ENCODE results near the gene CYTH4. TPM values are rescaled to one million over a fixed set of nuclear protein-coding genes. Genes with fewer than 3 reads are reported as not detected.

Gene CYTH4
- total RNA-seq, 5 donors from 2014 or later (not counting 1 experiment from before 2014, with no cell fraction given): 146 to 181 (median 151) TPM

DNA sequence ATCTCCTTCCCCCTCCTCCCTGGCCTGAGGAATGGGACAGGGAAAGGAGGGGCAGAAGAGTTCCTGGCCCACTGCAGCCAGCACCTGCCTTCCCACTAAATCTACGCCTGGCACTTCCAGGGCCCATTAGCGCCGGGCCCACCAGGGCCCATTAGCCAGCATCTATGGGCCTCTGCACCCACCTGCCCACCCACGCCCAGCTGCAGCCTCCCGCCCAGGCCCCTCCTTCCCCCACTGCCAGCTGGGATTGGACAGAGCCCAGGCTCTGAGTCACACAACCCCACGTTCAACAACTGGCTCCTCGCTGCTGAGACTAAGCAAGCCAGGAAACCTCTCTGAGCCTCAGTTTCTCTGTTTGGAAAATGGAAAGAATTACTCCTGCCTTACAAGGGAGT lies 48.7 kb downstream of the CYTH4 start:
- H3K9me3 ChIP-seq: no peaks in the 10 kb centered on the region
- peaks cover 0 to 15% of the 10 kb centered on the region in 2 experiments for H3K4me1 ChIP-seq (ENCODE audit: control insufficient read depth in 1 of 2, extremely low read depth in 1 of 2, insufficient read depth in 2 of 2, low read length in 2 of 2)
- WGBS (ENCODE audit: insufficient coverage): 87% methylated on average over 5 of the region's 7 CpGs
- peaks cover 16 to 96% of the 10 kb centered on the region in 2 experiments for H3K27me3 ChIP-seq (replicated peaks in 1 of 2; ENCODE audit: control insufficient read depth in 2 of 2, extremely low read depth in 1 of 2, insufficient read depth in 2 of 2, low read length in 1 of 2)
- no peak overlapping the region for H3K4me3 Mint-ChIP-seq
- no peak overlapping the region for H3K4me3 ChIP-seq (ENCODE audit: control insufficient read depth in 1 of 2, extremely low read depth in 1 of 2, low read length in 1 of 2)
- DNase-seq (no peak), ATAC-seq (replicated peaks in 1 of 4) (no peak)
- no peak overlapping the region for H3K27ac ChIP-seq (ENCODE audit: low read length)
- no peaks in the 10 kb centered on the region for H3K36me3 Mint-ChIP-seq
- ChIA-PET CTCF (no interaction called here), POLR2A (no interaction called here)
- H3K27me3 Mint-ChIP-seq: peaks cover 44 to 76% of the 10 kb centered on the region in 2 donors
- H3K27ac Mint-ChIP-seq: no peak overlapping the region
- no peaks in the 10 kb centered on the region for H3K9me3 Mint-ChIP-seq
- H3K4me1 Mint-ChIP-seq: peaks cover 12 to 16% (median 13%) of the 10 kb centered on the region in 3 donors
- H3K36me3 ChIP-seq (ENCODE audit: control insufficient read depth in 2 of 2, extremely low read depth in 1 of 2, insufficient read depth in 1 of 2, low read length in 1 of 2): no peaks in the 10 kb centered on the region

GRCh38 chr22:37331856-37332536 lies 49.7 kb downstream of the CYTH4 start:
- Histone ChIP-seq H3K4me3 (ENCODE audit: control insufficient read depth in 1 of 2, extremely low read depth in 1 of 2, low read length in 1 of 2) (no peak overlapping the region), H3K27ac (ENCODE audit: low read length) (no peak overlapping the region), H3K9me3 (no peaks in the 10 kb centered on the region), H3K4me1 (ENCODE audit: control insufficient read depth in 1 of 2, extremely low read depth in 1 of 2, insufficient read depth in 2 of 2, low read length in 2 of 2) (peaks cover 0 to 15% of the 10 kb centered on the region in 2 experiments), H3K27me3 (replicated peaks in 1 of 2; ENCODE audit: control insufficient read depth in 2 of 2, extremely low read depth in 1 of 2, insufficient read depth in 2 of 2, low read length in 1 of 2) (peaks cover 16 to 96% of the 10 kb centered on the region in 2 experiments), H3K36me3 (ENCODE audit: control insufficient read depth in 2 of 2, extremely low read depth in 1 of 2, insufficient read depth in 1 of 2, low read length in 1 of 2) (no peaks in the 10 kb centered on the region)
- 85% methylated on average over 5 of the region's 9 CpGs for WGBS (ENCODE audit: insufficient coverage)
- no peak overlapping the region for H3K27ac Mint-ChIP-seq
- peaks cover 39 to 74% of the 10 kb centered on the region in 2 donors for H3K27me3 Mint-ChIP-seq
- H3K4me1 Mint-ChIP-seq: peaks cover 12 to 16% (median 13%) of the 10 kb centered on the region in 3 donors
- H3K36me3 Mint-ChIP-seq: no peaks in the 10 kb centered on the region
- H3K9me3 Mint-ChIP-seq: no peaks in the 10 kb centered on the region
- DNase-seq: no peak
- CTCF ChIA-PET: no interaction called here
- no peak overlapping the region for H3K4me3 Mint-ChIP-seq
- ATAC-seq (replicated peaks in 1 of 4): no peak
- POLR2A ChIA-PET: no interaction called here

GRCh38 chr22:37333724-37334460 lies 51.6 kb downstream of the CYTH4 start:
- Histone ChIP-seq H3K27ac (ENCODE audit: low read length) (no peak overlapping the region), H3K4me3 (ENCODE audit: control insufficient read depth in 1 of 2, extremely low read depth in 1 of 2, low read length in 1 of 2) (no peak overlapping the region), H3K4me1 (ENCODE audit: control insufficient read depth in 1 of 2, extremely low read depth in 1 of 2, insufficient read depth in 2 of 2, low read length in 2 of 2) (peaks cover 0 to 15% of the 10 kb centered on the region in 2 experiments), H3K27me3 (replicated peaks in 1 of 2; ENCODE audit: control insufficient read depth in 2 of 2, extremely low read depth in 1 of 2, insufficient read depth in 2 of 2, low read length in 1 of 2) (peaks cover 16 to 92% of the 10 kb centered on the region in 2 experiments), H3K36me3 (ENCODE audit: control insufficient read depth in 2 of 2, extremely low read depth in 1 of 2, insufficient read depth in 1 of 2, low read length in 1 of 2) (no peaks in the 10 kb centered on the region), H3K9me3 (no peaks in the 10 kb centered on the region)
- Mint-ChIP-seq H3K27ac (no peak overlapping the region), H3K4me1 (peaks cover 12 to 16% (median 13%) of the 10 kb centered on the region in 3 donors), H3K4me3 (peak overlapping the region in 1 of 3 donors; percentile 60), H3K9me3 (no peaks in the 10 kb centered on the region), H3K36me3 (no peaks in the 10 kb centered on the region), H3K27me3 (peaks cover 38 to 72% of the 10 kb centered on the region in 2 donors)
- WGBS (ENCODE audit: insufficient coverage): 37% methylated on average over 5 of the region's 11 CpGs
- DNase-seq (no peak), ATAC-seq (replicated peaks in 1 of 4) (no peak)
- ChIA-PET POLR2A (no interaction called here), CTCF (interaction anchor here in 1 of 2 donors (0.5 kb wide), 1 partner anchor 18 kb away, joined by 3 read pairs; no protein-coding TSS in a partner anchor)

GRCh38 chr22:37334461-37334858 lies 52.2 kb downstream of the CYTH4 start:
- H3K36me3 ChIP-seq (ENCODE audit: control insufficient read depth in 2 of 2, extremely low read depth in 1 of 2, insufficient read depth in 1 of 2, low read length in 1 of 2): no peaks in the 10 kb centered on the region
- no peaks in the 10 kb centered on the region for H3K9me3 ChIP-seq
- no peaks in the 10 kb centered on the region for H3K36me3 Mint-ChIP-seq
- WGBS (ENCODE audit: insufficient coverage): 9% methylated on average over 29 of the region's 42 CpGs
- H3K27me3 Mint-ChIP-seq: peaks cover 34 to 68% of the 10 kb centered on the region in 2 donors
- ChIA-PET POLR2A (no interaction called here), CTCF (interaction anchor here in 1 of 2 donors (0.5 kb wide), 1 partner anchor 18 kb away, joined by 3 read pairs; no protein-coding TSS in a partner anchor)
- no peak overlapping the region for H3K27ac Mint-ChIP-seq
- H3K27ac ChIP-seq (ENCODE audit: low read length): no peak overlapping the region
- ATAC-seq (replicated peaks in 1 of 4): peak in 2 of 4 experiments; percentile 18 to 41
- no peak for DNase-seq
- peaks cover 12 to 15% (median 13%) of the 10 kb centered on the region in 3 donors for H3K4me1 Mint-ChIP-seq
- H3K9me3 Mint-ChIP-seq: no peaks in the 10 kb centered on the region
- peaks cover 16 to 89% of the 10 kb centered on the region in 2 experiments for H3K27me3 ChIP-seq (replicated peaks in 1 of 2; ENCODE audit: control insufficient read depth in 2 of 2, extremely low read depth in 1 of 2, insufficient read depth in 2 of 2, low read length in 1 of 2)
- peaks cover 0 to 15% of the 10 kb centered on the region in 2 experiments for H3K4me1 ChIP-seq (ENCODE audit: control insufficient read depth in 1 of 2, extremely low read depth in 1 of 2, insufficient read depth in 2 of 2, low read length in 2 of 2)
- H3K4me3 Mint-ChIP-seq: peak overlapping the region in 1 of 3 donors; percentile 60
- H3K4me3 ChIP-seq (ENCODE audit: control insufficient read depth in 1 of 2, extremely low read depth in 1 of 2, low read length in 1 of 2): no peak overlapping the region

GRCh38 chr22:37334859-37335805 lies 52.8 kb downstream of the CYTH4 start:
- no peaks in the 10 kb centered on the region for H3K36me3 Mint-ChIP-seq
- peaks cover 16 to 86% of the 10 kb centered on the region in 2 experiments for H3K27me3 ChIP-seq (replicated peaks in 1 of 2; ENCODE audit: control insufficient read depth in 2 of 2, extremely low read depth in 1 of 2, insufficient read depth in 2 of 2, low read length in 1 of 2)
- H3K4me3 ChIP-seq (ENCODE audit: control insufficient read depth in 1 of 2, extremely low read depth in 1 of 2, low read length in 1 of 2): no peak overlapping the region
- no peak overlapping the region for H3K27ac Mint-ChIP-seq
- WGBS (ENCODE audit: insufficient coverage): 10% methylated on average over 35 of the region's 50 CpGs
- peaks cover 32 to 62% of the 10 kb centered on the region in 2 donors for H3K27me3 Mint-ChIP-seq
- peaks cover 12 to 14% (median 13%) of the 10 kb centered on the region in 3 donors for H3K4me1 Mint-ChIP-seq
- H3K4me3 Mint-ChIP-seq: peak overlapping the region in 1 of 3 donors; percentile 60
- no peaks in the 10 kb centered on the region for H3K36me3 ChIP-seq (ENCODE audit: control insufficient read depth in 2 of 2, extremely low read depth in 1 of 2, insufficient read depth in 1 of 2, low read length in 1 of 2)
- ATAC-seq (replicated peaks in 1 of 4) (peak in 1 of 4 experiments; percentile 30), DNase-seq (no peak)
- CTCF ChIA-PET: no interaction called here
- H3K4me1 ChIP-seq (ENCODE audit: control insufficient read depth in 1 of 2, extremely low read depth in 1 of 2, insufficient read depth in 2 of 2, low read length in 2 of 2): peaks cover 0 to 15% of the 10 kb centered on the region in 2 experiments
- POLR2A ChIA-PET: no interaction called here
- no peak overlapping the region for H3K27ac ChIP-seq (ENCODE audit: low read length)
- H3K9me3 Mint-ChIP-seq: no peaks in the 10 kb centered on the region
- no peaks in the 10 kb centered on the region for H3K9me3 ChIP-seq

DNA sequence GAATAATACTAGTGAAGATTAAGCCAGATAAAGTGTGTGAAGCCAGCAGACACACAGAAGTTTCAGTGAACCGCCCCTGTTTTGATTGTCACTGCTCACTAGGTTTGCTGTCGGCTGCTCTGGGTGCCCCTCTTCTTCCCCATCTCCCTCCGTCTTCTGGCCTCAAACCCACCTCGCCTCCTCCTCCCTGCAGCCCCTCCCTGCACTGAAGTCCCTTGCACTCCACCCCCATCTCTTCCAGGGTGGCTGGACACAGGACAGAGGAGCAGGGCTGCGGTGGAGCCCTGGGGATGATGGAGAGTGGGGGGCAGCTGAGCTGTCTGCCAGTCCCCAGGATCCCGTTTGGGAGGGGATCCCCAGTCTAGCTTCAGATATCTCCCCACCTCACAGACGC lies 53.5 kb downstream of the CYTH4 start:
- Histone ChIP-seq H3K4me3 (ENCODE audit: control insufficient read depth in 1 of 2, extremely low read depth in 1 of 2, low read length in 1 of 2) (no peak overlapping the region), H3K36me3 (ENCODE audit: control insufficient read depth in 2 of 2, extremely low read depth in 1 of 2, insufficient read depth in 1 of 2, low read length in 1 of 2) (no peaks in the 10 kb centered on the region), H3K27ac (ENCODE audit: low read length) (no peak overlapping the region), H3K9me3 (no peaks in the 10 kb centered on the region), H3K4me1 (ENCODE audit: control insufficient read depth in 1 of 2, extremely low read depth in 1 of 2, insufficient read depth in 2 of 2, low read length in 2 of 2) (peaks cover 0 to 13% of the 10 kb centered on the region in 2 experiments), H3K27me3 (replicated peaks in 1 of 2; ENCODE audit: control insufficient read depth in 2 of 2, extremely low read depth in 1 of 2, insufficient read depth in 2 of 2, low read length in 1 of 2) (peaks cover 16 to 84% of the 10 kb centered on the region in 2 experiments)
- peaks cover 32 to 59% of the 10 kb centered on the region in 2 donors for H3K27me3 Mint-ChIP-seq
- 65% methylated on average over 3 of the region's 7 CpGs for WGBS (ENCODE audit: insufficient coverage)
- peaks cover 12 to 14% (median 13%) of the 10 kb centered on the region in 3 donors for H3K4me1 Mint-ChIP-seq
- DNase-seq: no peak
- H3K36me3 Mint-ChIP-seq: no peaks in the 10 kb centered on the region
- no peaks in the 10 kb centered on the region for H3K9me3 Mint-ChIP-seq
- ATAC-seq (replicated peaks in 1 of 4): no peak
- peak overlapping the region in 1 of 3 donors; percentile 60 for H3K4me3 Mint-ChIP-seq
- CTCF ChIA-PET: no interaction called here
- H3K27ac Mint-ChIP-seq: no peak overlapping the region
- POLR2A ChIA-PET: no interaction called here

Measured in T-cell (primary cell).